ENCODE results near the gene TSPEAR.
"Not testable (repeated sequence)": the region's sequence is repeated elsewhere in the genome, so short reads cannot be mapped to it uniquely, and the experiment has no call there.

GRCh38 chr21:44591801-44592130 lies 119.6 kb downstream of the TSPEAR start:
- not testable (repeated sequence) for TF ChIP-seq CTCF (IDR thresholded peaks at IDR 0.05); IRF2 (CRISPR knock-in tag; IDR thresholded peaks at IDR 0.05; ENCODE audit: borderline replicate concordance, low read depth); FOXP1 (CRISPR knock-in tag; IDR thresholded peaks at IDR 0.05; ENCODE audit: borderline replicate concordance); NR2C2 (CRISPR knock-in tag; IDR thresholded peaks at IDR 0.05); CREM (CRISPR knock-in tag; IDR thresholded peaks at IDR 0.05); KAT7 (CRISPR knock-in tag; IDR thresholded peaks at IDR 0.05; ENCODE audit: borderline replicate concordance); JUN (CRISPR knock-in tag; IDR thresholded peaks at IDR 0.05); SP1 (CRISPR knock-in tag; conservative IDR thresholded peaks at IDR 0.05); TEAD4 (CRISPR knock-in tag; IDR thresholded peaks at IDR 0.05)
